Activated CD8-positive, alpha-beta memory T cell treated with anti-CD3 and anti-CD28 coated beads for 48 hours (primary cell): ENCODE data around the gene BPIFB6.
"Not testable (repeated sequence)": the region's sequence is repeated elsewhere in the genome, so short reads cannot be mapped to it uniquely, and the experiment has no call there.

ENCODE experiments used
- DNase-seq, 3 experiments: peaks; one replicate each; pipeline ENCODE4 v3.0.0-alpha.2; 2020; ENCODE audit warnings: low read depth in 2 of 3, low spot score in 2 of 3

BPIFB6 gene

DNA sequence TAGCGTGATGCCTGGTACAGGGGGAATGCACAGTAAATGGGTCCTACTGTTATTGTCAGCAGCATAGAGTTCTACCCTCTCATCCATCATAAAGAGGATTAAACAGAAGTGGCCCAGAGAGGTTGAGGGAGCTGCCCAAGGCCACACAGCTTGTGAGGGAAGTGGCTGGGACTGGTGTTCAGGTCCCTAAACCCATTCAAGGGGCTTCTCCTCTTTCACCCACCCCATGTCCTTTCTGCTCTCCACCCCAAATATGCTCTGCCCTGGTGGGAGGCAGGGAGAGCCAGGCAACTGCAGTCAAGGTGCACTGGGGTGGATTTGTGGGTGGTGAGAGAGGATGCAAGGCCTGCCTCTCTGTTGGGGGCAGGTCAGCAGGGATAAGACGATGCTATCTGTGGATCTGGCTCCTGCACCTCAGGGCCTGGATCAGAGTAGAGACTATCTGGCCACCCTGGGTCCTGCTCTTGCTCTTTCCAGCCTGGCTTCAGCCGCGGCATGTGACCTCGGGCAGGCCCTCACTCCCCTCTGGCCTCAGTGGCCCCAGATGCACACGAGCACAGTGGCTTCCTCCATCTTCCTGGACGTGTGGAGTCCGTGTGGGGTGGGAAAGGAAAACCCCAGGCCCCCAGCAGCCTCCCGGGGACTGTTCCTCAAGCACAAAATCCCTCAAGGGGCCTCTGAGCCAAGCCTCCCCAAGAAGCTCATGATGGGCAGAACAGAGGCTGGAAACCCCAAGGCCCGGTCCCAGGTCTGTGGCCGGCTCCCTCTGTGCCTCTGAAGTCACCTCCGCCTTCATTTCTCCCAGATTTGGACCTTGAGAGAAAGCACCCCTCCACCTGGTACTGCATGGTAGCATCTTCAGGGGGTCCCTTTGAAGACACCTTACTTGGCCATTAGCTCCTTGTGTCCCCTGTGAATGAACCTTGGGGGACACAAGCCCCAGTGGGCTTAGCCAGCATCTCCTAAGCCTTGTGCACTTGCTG is 3.4 kb upstream of the BPIFB6 start:
- DNase-seq: no peak

DNA sequence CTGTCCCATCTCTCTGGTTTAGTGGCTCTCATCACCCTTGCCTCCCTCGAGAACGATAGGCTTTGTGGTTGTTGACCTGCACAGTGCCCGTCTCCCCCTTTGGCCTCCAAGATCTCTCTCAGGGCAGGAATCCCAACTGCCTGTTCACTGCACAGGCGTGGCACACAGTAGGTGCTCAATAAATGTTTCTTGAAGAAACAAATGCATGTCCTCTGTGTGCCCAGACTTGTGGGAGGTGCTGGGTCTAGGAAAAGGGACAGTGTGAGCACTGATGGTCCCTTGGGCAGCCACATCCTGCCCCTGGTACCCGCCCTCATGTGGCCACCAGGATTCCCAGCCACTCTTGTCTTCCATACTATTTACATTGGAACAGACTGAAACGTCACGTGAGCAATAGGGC is 2.6 kb upstream of the BPIFB6 start:
- no peak for DNase-seq

DNA sequence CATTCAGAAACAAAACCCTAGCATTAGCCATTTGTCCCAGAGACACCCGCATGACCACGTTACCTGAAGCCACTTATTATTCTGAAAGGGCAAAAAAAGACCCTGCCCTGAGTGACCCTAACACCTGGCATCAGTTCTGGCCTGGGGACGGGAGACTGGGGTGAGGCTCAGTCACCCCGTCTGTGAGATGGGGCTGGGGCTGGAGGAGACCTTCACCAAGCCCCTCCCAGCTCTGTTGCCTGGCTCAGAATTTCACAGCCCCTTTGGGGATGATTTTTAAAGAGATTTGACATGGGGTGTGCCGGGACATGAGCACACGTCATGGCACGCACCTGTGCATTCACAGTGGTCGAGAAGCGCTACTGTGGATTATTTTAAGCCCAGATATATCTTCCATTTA is 1.4 kb upstream of the BPIFB6 start:
- no peak for DNase-seq

DNA sequence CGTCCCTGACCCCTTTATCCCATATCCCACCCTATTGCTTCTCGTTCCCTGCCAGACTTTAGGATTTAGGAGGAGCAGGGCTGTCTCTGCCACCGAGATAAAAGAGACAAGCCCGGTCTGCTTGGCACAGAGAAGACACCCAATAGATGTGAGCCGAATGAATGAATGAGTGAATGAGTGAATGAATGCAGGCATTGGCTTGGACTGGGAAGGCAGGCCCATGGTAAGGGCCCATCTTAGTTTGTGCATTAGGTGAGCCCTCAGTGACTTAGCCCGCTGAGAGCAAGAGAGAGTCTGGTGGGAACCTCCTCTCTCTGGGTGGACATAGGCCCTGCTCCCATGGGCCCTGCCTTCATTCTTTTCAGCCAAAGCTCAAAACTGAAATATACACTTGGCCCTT is 879 bp upstream of the BPIFB6 start:
- no peak for DNase-seq

DNA sequence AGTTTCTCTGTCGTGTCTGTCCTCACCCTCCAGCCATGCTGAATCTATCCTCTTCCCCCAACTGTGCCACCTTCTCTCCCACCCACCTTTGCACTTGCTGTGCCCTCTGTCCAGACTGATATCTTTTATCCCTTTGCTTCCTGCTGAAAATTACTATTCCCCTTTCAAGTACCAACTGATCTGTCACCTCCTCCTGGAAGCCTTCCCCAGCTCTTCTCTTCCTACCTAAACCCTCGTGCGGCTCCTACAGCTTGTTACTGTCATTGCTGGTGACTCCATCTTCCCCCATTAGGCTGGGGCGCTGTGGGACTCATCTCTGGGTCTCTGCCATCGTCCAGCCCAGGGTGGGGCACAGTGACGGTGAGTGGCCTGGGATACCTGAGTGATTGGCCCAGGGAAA is 1.1 kb downstream of the BPIFB6 start:
- DNase-seq: no peak

DNA sequence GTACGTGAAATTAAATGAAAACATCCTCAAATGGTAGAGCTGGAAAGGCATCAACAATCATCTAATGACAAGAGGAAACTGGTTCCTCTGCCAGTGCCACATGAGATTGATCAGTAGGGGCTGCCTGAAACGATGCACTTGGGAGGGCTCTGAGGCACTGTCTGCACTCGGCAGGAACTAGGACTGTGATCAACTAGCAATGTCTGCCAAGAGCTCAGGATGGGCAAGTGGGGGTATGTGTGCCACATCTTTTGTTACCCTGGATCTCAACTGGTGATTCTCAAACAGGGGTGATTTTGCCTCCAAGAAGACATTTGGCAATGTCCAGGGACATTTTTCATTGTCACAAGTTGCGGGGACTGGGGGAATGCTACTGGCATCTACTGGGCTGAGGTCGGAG is 1.9 kb downstream of the BPIFB6 start:
- DNase-seq: no peak

DNA sequence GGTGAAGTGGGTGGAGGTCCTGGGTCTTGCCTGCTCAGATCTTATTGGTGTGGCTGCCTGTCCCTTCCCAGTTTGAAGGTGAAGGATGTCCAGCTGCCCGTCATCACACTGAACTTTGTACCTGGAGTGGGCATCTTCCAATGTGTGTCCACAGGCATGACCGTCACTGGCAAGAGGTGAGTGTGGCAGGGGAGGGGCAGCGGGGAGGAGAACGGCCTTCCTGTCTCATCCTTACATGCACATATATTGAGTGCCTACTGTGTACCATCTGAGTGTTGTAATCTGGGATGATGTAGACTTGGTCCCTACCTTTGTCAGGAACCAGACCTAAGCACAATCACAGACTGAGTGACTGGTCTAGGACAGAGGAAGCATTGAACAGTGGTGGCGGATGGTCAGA is 2.7 kb downstream of the BPIFB6 start:
- no peak for DNase-seq

DNA sequence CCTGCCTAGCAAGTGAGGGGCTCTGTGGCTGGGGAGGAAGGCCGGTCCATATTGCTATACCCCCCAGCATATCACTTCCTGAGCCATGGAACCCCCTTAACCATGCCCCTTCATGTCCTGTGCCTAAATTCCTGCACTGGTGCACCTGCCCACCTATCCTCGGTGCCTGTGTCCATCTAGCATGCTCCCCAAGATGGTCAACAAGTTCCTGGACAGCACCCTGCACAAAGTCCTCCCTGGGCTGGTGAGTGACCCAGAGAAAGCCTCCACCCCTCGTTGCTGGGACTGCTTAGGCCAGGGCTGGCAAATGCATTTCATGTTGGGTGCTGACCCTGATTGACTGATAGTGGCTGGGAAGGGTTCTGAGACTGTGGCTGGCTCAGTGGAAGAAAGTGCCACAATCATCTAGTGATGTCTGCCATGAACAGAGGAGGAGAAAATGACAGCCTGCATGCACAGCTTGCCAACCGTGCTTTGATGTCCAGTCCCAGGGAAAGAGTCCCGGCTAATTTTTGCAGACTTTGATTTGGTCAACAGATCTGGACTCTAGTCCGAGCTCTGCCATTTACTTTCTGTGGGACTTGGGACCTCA is 3.5 kb downstream of the BPIFB6 start:
- DNase-seq: no peak

DNA sequence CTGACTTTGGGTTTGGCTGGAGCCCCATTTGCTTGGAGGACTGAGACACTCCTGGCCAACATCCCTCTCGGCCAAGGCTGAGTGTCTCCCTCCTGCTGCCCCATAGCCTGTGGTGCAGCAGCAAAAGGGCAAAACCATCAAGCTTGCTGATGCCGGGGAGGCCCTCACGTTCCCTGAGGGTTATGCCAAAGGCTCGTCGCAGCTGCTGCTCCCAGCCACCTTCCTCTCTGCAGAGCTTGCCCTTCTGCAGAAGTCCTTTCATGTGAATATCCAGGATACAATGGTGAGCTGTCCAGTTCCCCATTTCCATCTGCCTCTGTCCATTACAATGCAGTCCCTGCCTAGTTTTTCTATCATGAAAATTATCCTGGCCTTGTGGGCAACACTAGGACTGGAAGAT is 6.0 kb downstream of the BPIFB6 start:
- DNase-seq: no peak

DNA sequence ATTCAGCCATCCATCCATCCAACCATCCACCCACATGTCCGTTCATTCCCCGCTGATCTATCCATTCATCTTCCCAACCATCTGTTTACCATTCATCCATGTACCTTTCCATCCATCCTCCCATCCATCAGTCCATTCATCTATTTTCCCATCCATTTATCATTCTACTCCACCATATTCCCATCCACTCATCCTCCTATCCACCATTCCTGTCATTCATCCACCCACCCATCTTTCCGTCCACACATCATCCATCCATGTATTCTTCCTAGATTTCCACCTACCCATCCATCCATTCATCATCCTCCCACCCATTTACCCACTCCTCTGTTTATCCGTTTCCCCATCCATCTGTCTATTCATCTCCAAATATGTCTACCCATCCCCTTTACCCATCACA is 6.8 kb downstream of the BPIFB6 start:
- DNase-seq: no peak

DNA sequence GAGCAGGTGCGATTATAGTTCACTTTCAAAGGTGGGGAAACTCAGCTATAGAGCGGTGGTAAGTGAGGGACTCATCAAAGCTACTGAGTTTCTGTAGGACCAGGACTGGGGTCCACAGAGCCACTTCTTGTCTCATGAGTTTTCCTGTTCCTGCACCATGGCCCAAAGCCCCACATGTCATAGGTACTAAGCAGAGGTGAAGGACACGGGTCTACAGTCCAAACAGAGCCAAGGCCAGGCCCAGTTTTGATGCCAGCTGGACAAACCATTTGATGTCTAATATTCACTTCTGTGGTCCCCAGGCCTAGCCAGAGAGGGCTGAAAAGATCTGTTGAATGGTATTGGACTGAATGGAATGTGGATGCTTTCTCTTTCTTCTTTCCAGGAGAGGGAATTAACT is 11.0 kb downstream of the BPIFB6 start:
- DNase-seq: no peak

DNA sequence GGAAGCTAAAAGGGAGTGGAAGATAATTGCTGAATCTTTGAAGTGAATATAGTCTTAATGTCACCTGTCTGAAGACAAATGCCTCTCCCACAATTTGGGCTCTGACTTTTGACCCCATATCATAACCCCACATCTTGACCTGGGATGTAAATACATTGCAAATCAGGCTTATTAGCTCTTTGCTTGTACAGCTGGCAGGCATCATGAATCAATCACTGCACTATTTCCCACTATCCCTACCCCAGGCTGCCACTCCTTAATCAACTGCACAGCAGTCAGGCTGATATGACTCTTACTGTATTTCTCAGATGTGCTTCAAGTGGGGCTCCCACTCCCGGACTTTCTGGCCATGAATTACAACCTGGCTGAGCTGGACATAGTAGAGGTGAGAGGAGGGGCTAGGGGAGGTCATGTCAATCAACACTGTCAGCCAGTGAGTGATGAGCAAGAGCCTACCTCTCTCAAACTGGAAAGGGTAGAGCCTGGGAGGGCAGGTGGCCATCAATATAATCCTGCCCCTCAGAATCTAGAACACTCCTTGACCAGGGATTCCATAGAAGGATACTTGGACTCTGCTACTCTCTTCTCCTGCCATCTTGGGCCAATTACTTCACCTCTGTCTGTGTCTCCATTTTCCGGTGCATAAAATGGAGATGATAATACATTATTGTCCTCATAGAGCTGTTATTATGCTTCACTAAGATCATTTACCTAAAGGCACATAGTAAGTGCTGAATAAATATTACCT is 11.7 kb downstream of the BPIFB6 start:
- no peak for DNase-seq

DNA sequence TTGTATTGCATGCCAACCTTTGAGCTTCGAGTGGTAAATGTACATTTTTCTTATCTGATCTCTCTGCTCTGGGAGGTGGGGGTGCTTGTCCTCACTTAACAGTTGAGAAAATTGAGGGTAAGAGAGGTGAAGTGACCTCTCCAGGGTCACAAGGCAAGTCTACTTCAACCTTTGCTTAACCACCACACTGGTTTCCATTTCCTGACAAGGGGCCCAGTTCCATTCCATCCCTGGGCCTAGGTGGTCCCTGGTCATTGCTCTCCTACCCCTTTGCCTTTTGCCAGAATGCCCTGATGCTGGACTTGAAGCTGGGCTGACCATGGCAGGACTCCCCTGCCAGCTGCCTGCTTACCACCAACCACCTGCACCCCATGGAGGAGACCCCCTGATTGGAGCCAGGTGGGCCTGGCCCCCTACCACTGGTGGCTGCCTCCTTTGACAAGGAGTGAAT is 12.3 kb downstream of the BPIFB6 start:
- DNase-seq: no peak

DNA sequence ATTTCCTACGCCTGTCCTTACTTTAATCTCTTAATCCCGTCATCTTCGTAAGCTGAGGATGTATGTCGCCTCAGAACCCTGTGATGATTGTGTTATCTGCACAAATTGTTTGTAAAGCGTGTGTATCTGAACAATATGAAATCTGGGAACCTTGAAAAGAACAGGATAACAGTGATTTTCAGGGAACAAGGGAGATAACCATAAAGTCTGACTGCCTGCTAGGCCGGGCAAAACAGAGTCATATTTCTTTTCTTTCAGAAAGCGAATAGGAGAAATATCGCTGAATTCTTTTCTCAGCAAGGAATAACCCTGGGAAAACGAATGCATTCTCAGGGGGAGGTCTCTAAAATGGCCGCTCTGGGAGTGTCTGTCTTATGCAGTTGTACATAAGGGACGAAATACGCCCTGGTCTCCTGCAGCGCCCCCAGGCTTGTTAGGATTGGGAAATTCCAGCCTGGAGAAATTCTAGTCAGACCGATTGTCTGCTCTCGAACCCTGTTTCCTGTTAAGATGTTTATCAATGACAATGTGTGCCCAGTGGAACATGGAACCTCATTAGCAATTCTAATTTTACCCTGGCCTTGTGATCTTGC is 13.8 kb downstream of the BPIFB6 start:
- DNase-seq: not testable (repeated sequence)

DNA sequence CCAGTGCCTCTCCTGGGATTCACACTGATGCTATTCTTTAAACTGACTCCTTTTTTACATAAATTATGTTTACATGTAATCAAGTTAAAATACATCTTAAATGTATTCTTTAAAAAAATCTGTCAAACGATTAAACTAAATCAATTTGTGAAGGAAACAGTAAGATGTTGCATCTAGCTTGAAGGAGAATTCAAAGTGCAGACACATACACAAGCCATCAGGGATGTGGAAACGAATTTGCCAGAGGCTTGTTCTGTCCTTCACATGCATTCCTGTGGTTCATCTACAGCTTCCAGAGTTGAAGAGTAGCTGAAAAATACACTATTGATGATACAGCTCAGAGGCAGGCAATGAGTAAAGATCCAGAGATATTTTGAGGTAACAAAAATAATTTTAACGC is 15.0 kb downstream of the BPIFB6 start:
- no peak for DNase-seq

DNA sequence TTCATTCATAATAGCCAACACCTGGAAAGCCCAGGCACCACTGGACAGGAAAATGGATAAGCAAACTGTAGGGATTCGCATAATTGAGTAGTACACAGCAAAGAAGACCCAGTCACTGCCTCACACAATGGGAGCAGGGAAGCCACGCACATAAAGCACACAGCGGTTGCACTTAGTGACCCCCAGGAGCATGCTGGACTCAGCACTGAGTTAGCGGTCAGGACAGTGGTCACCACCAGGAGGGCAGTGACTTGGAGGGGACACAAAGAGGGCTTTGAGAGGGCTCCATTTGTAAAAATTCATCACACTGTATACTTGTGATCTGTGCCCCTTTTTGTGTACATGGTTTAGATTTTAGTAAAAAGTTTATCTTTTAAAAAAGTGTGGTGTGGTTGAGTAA is 19.9 kb downstream of the BPIFB6 start:
- no peak for DNase-seq

DNA sequence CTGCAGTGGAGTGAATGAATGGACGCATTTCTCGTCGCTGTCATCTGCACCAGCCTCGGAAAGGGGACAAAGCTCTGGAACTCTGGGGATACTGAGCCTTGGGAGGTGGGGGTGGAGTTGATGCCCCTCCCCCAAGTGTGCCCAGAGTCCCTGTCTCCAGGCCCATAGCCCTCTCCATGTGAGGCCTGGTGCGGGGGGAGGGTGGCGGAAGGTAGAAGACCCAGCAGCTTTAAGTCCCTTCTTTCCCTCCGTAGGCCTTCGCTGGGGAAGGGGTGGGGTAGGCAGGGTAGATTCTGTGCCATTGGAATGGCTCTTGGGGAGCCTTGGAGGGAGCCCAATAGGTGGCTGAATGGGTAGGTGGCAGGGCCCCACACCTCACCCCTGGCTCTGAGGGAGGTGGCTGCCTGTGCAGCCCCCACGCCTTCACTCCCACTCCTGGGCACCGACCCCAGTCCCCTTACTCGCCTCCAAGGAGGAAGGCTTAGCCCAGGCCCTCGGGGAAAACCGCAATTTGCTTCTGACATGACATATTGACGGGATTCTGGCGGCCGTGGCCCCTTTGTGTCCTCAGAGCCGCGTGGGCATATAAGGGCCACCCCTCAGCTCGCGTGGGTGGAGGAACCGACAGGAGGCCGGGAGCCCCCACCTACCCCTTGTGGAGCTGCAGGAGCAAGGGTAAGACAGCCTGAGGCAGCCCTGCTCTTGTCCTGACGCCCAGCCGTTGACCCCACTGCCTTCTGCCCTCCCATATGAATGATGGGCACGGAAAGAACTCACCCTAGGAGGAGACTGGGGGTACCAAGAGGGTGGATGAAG is 22.1 kb downstream of the BPIFB6 start, which contains the start of gene BPIFB3:
Gene BPIFB3, plus strand, starts transcription at position 613 of the 816 bp plus-strand sequence. CDS start 1,533 bp downstream, outside the sequence.
- no peak for DNase-seq

DNA sequence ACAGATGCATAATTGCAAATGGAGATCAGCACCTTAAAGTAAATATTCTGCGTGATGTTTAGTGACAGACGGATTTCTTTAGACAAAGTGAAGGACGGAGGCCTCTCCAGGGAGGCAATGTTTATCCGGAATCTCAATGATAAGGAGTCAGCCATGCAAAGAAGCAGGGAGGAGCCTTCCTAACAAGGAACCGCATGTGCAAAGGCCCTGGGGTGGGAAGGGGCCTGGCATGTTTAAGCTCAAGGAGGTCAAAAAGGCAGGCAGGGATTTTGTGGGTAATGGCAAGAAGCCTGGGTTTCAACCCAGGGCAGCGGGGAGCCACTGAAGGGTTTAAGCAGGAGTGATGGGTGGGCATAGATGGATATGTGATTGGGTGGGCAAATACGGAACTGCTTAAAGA is 22.9 kb downstream of the BPIFB6 start:
- DNase-seq: no peak

DNA sequence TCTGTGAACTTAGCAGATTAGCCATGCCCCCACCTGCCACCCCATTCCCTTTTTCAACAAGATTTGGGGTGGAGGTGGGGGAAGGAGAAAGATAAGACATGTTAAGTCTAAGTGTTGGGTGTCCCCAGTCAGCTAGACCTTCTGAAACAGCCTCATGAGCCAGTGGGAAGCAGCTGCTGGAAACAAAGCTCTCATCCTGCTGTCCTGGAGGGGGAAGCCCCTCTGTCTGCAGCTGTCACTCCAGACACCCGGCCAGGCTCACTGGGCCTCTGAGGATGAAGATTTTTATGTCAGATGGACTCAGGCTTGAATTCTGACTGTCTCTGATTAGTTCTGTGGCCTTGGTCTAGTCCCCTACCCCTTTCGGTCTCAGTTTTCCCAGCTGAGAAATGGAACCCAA is 23.3 kb downstream of the BPIFB6 start:
- DNase-seq: no peak

DNA sequence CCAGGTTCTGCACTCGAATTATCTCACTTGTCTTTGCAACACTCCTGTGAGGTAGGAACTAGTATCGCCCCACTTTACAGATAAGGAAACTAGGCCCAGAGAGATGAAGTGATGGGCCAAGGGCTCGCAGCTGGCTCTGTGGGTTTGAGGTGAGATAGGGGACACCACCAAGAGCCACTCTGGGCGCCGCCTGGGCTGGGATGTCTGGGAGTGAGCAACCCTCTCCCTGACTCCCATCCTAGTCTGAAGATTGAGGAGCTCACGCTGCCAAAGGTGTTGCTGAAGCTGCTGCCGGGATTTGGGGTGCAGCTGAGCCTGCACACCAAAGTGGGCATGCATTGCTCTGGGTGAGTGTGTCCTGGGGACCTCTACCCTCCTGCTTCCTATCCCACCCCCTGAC is 27.7 kb downstream of the BPIFB6 start:
- no peak for DNase-seq
